Measurements from ENCODE around the gene SATB1. TPM values are rescaled to one million over a fixed set of nuclear protein-coding genes. Genes with fewer than 3 reads are reported as not detected.

Gene SATB1
- polyA plus RNA-seq, 2 of the 4 experiments (the other 2 are of a cell fraction): 0.05 TPM; not detected in 1

DNA sequence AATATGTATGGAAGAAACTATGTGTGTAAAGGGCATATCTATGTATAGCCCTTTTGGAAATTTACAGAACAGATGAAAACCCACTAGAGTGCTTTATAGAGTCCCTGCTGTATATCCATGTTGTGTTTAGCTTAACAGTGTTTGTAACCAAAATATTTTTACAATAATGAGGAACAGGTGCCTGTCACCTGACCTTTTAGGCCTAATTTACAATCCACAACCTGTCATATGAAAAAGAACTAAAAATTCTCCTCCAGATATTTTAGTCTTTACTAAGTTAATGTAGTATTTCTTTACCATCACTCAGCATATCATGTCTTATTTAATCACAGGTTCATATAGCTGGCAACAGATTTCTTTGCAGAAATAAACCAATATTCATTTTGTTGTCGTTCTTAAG is 16.4 kb upstream of the SATB1 start:
- no peak for FAIRE-seq
- ATAC-seq: no peak
- H3K9me3 ChIP-seq: no peaks in the 10 kb centered on the region
- WGBS (ENCODE audit: missing lambda C conversion rate): 2% methylated on average over 1 of the region's 1 CpG
- H3K4me3 ChIP-seq: no peak overlapping the region
- no peak for DNase-seq (ENCODE audit: low read depth in 1 of 2, low spot score in 1 of 2)
- H3K4me1 ChIP-seq: peaks cover 11% of the 10 kb centered on the region
- ChIA-PET CTCF (no interaction called here), POLR2A (no interaction called here)
- H3K4me2 ChIP-seq: no peak overlapping the region
- no peak for TF ChIP-seq BCL3 (IDR thresholded peaks at IDR 0.05)
- TF ChIP-seq MAX (IDR thresholded peaks at IDR 0.05): no peak
- no peak for TF ChIP-seq RAD21 (conservative IDR thresholded peaks at IDR 0.05 in 1 of 2, IDR thresholded peaks at IDR 0.05 in 1 of 2)
- TF ChIP-seq NFE2L2 (conservative IDR thresholded peaks at IDR 0.05; ENCODE audit: low read length): no peak
- no peak for TF ChIP-seq RFX5 (IDR thresholded peaks at IDR 0.05)
- no peak for TF ChIP-seq CHD4 (IDR thresholded peaks at IDR 0.05; ENCODE audit: borderline replicate concordance)
- no peak for TF ChIP-seq MAZ (IDR thresholded peaks at IDR 0.05; ENCODE audit: borderline replicate concordance, low read depth, low read length)
- no peak for TF ChIP-seq REST (IDR thresholded peaks at IDR 0.05)
- TF ChIP-seq ESRRA (IDR thresholded peaks at IDR 0.05; ENCODE audit: borderline replicate concordance, low read length): no peak
- TF ChIP-seq KDM1A (IDR thresholded peaks at IDR 0.05; ENCODE audit: low read depth): no peak
- TF ChIP-seq, protein P1, sequence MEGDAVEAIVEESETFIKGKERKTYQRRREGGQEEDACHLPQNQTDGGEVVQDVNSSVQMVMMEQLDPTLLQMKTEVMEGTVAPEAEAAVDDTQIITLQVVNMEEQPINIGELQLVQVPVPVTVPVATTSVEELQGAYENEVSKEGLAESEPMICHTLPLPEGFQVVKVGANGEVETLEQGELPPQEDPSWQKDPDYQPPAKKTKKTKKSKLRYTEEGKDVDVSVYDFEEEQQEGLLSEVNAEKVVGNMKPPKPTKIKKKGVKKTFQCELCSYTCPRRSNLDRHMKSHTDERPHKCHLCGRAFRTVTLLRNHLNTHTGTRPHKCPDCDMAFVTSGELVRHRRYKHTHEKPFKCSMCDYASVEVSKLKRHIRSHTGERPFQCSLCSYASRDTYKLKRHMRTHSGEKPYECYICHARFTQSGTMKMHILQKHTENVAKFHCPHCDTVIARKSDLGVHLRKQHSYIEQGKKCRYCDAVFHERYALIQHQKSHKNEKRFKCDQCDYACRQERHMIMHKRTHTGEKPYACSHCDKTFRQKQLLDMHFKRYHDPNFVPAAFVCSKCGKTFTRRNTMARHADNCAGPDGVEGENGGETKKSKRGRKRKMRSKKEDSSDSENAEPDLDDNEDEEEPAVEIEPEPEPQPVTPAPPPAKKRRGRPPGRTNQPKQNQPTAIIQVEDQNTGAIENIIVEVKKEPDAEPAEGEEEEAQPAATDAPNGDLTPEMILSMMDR (IDR thresholded peaks at IDR 0.05): no peak
- TF ChIP-seq, protein P2, sequence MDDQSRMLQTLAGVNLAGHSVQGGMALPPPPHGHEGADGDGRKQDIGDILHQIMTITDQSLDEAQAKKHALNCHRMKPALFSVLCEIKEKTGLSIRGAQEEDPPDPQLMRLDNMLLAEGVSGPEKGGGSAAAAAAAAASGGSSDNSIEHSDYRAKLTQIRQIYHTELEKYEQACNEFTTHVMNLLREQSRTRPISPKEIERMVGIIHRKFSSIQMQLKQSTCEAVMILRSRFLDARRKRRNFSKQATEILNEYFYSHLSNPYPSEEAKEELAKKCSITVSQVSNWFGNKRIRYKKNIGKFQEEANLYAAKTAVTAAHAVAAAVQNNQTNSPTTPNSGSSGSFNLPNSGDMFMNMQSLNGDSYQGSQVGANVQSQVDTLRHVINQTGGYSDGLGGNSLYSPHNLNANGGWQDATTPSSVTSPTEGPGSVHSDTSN (IDR thresholded peaks at IDR 0.05): no peak
- no peak for TF ChIP-seq NR3C1 (IDR thresholded peaks at IDR 0.05)
- TF ChIP-seq PHF8 (IDR thresholded peaks at IDR 0.05; ENCODE audit: borderline replicate concordance, low read depth): no peak
- TF ChIP-seq POLR2AphosphoS2 (conservative IDR thresholded peaks at IDR 0.05; ENCODE audit: low read length): no peak
- no peak for TF ChIP-seq POLR2A (IDR thresholded peaks at IDR 0.05; ENCODE audit: low read length)
- no peak for TF ChIP-seq SMC3 (IDR thresholded peaks at IDR 0.05)
- TF ChIP-seq CBX8 (IDR thresholded peaks at IDR 0.05): no peak
- no peak overlapping the region for H3K27ac ChIP-seq

DNA sequence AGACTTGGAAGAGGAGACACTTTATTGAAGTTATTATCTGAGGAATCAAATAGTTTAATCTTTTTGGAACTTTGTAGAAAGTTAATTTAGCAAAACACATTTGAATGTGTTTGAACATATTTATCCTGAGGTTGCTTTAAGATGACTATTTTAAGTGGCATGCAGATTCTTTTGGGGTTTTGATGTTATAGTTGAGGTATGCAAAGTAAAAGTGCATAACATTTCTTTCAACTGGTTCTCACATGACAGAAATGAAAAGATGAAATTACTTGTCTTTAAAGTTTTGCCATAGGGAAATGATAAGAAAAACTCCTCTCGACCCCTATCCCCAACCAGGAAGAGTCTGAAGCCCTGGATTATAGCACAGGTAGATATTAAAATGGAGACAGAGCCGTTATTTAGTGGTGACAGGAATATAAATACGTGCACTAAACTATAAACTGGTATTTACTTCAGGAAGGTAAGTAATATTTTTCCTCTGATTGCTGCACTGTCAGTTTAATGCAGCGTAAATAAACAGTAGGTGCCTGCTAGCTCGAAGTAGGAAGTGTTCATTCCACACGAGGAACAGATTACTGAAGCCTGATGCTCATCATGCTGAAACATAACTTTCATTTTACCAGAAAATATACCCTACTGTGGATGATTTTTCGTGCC is 15.1 kb upstream of the SATB1 start:
- H3K9me3 ChIP-seq: no peaks in the 10 kb centered on the region
- ChIA-PET POLR2A (no interaction called here), CTCF (no interaction called here)
- H3K4me2 ChIP-seq: no peak overlapping the region
- 9% methylated on average over 7 of the region's 7 CpGs for WGBS (ENCODE audit: missing lambda C conversion rate)
- no peak overlapping the region for H3K27ac ChIP-seq
- DNase-seq (ENCODE audit: low read depth in 1 of 2, low spot score in 1 of 2): no peak
- peaks cover 8% of the 10 kb centered on the region for H3K4me1 ChIP-seq
- ATAC-seq: no peak
- H3K4me3 ChIP-seq: no peak overlapping the region
- FAIRE-seq: no peak
- TF ChIP-seq TFCP2L1 (CRISPR knock-in tag; IDR thresholded peaks at IDR 0.05) (no peak), RFX5 (IDR thresholded peaks at IDR 0.05) (no peak), EHF (CRISPR knock-in tag; IDR thresholded peaks at IDR 0.05) (no peak), REST (IDR thresholded peaks at IDR 0.05) (no peak), SREBF2 (IDR thresholded peaks at IDR 0.05) (no peak), MAX (IDR thresholded peaks at IDR 0.05) (no peak), NFE2L2 (conservative IDR thresholded peaks at IDR 0.05; ENCODE audit: low read length) (no peak), MAZ (IDR thresholded peaks at IDR 0.05; ENCODE audit: borderline replicate concordance, low read depth, low read length) (no peak), JUN (IDR thresholded peaks at IDR 0.05) (no peak), BCL3 (IDR thresholded peaks at IDR 0.05) (no peak)
